Adrenal gland (tissue), 12 donors: ENCODE measurements around the gene CIB4. TPM values are rescaled to one million over a fixed set of nuclear protein-coding genes. Genes with fewer than 3 reads are reported as not detected.

ENCODE experiments used
- DNase-seq, 7 donors: peaks; one replicate each; pipeline ENCODE4 v3.0.0-alpha.2; 2019 to 2020
- H3K27ac ChIP-seq, 5 donors: fragments of 200-600 bp; sonication (generic) in 4 of 5; 1 replicate in 3 of 5; 2 replicates in 2 of 5; pipeline versions ENCODE4 v1.5.1 to v1.8.0; 2016 to 2020; ENCODE audit warnings: mild to moderate bottlenecking in 1 of 5
- H3K27me3 ChIP-seq: fragments of 200-600 bp; 2 replicates; pipeline ENCODE4 v1.8.0; 2021
- H3K36me3 ChIP-seq, 2 donors: fragments of 200-600 bp; replicated peaks in 1 of 2; 1 replicate in 1 of 2; 2 replicates in 1 of 2; pipeline versions ENCODE4 v1.5.1 to v1.8.0; 2018 to 2022
- H3K4me1 ChIP-seq, 2 donors: fragments of 200-600 bp; replicated peaks in 1 of 2; 1 replicate in 1 of 2; 2 replicates in 1 of 2; pipeline versions ENCODE4 v1.5.1 to v1.8.0; 2018 to 2021
- H3K4me3 ChIP-seq, 4 donors: fragments of 200-600 bp; sonication (generic) in 3 of 4; one replicate each; pipeline ENCODE4 v1.5.1; 2016 to 2018
- H3K9me3 ChIP-seq, 3 donors: fragments of 200-600 bp; sonication (generic) in 1 of 3; replicated peaks in 1 of 3; 1 replicate in 2 of 3; 2 replicates in 1 of 3; pipeline versions ENCODE4 v1.5.1 to v1.8.0; 2016 to 2021
- CTCF ChIP-seq, 6 experiments: fragments of 450-650 bp in 4 of 6; fragments of 200-600 bp in 2 of 6; sonication (generic) in 1 of 6; IDR thresholded peaks; 1 replicate in 5 of 6; 2 replicates in 1 of 6; pipeline versions ENCODE4 v1.5.1 to v1.8.0; 2016 to 2021; ENCODE audit warnings: antibody characterized with exemption in 6 of 6, mild to moderate bottlenecking in 2 of 6, moderate library complexity in 1 of 6
- POLR2A ChIP-seq, 2 donors: fragments of 450-650 bp; IDR thresholded peaks; one replicate each; pipeline ENCODE4 v1.6.1; 2017; ENCODE audit warnings: antibody characterized with exemption in 2 of 2, mild to moderate bottlenecking in 2 of 2, moderate library complexity in 1 of 2
- WGBS, 4 donors: extraction: QIAGEN DNeasy Blood & Tissue Kit in 2 of 4; methylation state at CpG; one replicate each; pipeline versions ENCODE4 v1.1.5 to v1.1.7; 2013 to 2017; 5-methylcytosine and 5-hydroxymethylcytosine counted together
- intact Hi-C, 2 donors: fragments of 100-400 bp; cut with DNase I; formaldehyde crosslinking; loops; one replicate each; pipeline versions ENCODE4 v1.14.1 to v1.15.0; 2022 to 2023
- polyA plus RNA-seq, 3 donors: library from polyadenylated mRNA; stranded (reverse); fragments of 200-250 nt in 2 of 3; fragments of 350-450 nt in 1 of 3; fragmentation: Illumina TruSeq in 1 of 3; extraction: RNeasy Lipid Tissue Mini Kit (QIAGEN cat#74804) in 1 of 3; gene quantifications; one replicate each; pipeline ENCODE4 v1.2.3, GENCODE V29; 2013 to 2014
- total RNA-seq, 9 donors: library from RNA; depleted of rRNA in 4 of 9; stranded (reverse); fragments of >200 nt in 4 of 9; fragments of 120-200 nt in 1 of 9; fragmentation: NEBNext Ultra II Directional in 1 of 9; extraction: Animal tissue kit (Norgen Biotek cat#: 25700) in 1 of 9; gene quantifications; one replicate each; pipeline versions ENCODE4 v1.1.0 to v1.2.4, GENCODE V29; 2013 to 2023
- donor health status: healthy with polysubstance abuse.
- donor health status: Bipolar disorder and iron deficiency.
- donor health status: DM: yes; HTN: yes; CAD: no.
- donor health status: DM: no; HTN: no; CAD: no.
- donor health status: DM: no; HTN: no; CAD: no.
- donor health status: DM: yes; HTN: yes; CAD: no.

CIB4 gene
- total and polyA plus RNA-seq, 12 donors = 2.2 to 10.1 (median 3.5) TPM; not detected in 2

GRCh38 chr2:26559044-26559405 lies 82.1 kb downstream of the CIB4 start:
- Histone ChIP-seq H3K4me1 (peaks cover 0 to 8% of the 10 kb centered on the region in 2 donors), H3K27me3 (peaks cover 23% of the 10 kb centered on the region), H3K36me3 (no peaks in the 10 kb centered on the region), H3K9me3 (no peaks in the 10 kb centered on the region), H3K4me3 (no peak overlapping the region), H3K27ac (no peak overlapping the region)
- 81 to 88% (median 86%) methylated on average over 1 to 3 of the region's 3 CpGs; no CpG with 5 or more reads in 1 of the 4 donors for WGBS, 4 donors
- intact Hi-C loops = no loop called here
- no peak for DNase-seq
- TF ChIP-seq POLR2A (IDR thresholded peaks at IDR 0.05) (no peak), CTCF (IDR thresholded peaks at IDR 0.05) (no peak)

GRCh38 chr2:26558271-26559043 lies 82.7 kb downstream of the CIB4 start:
- DNase-seq = no peak
- WGBS, 4 donors = 12 to 54% (median 37%) methylated on average over 8 to 27 of the region's 27 CpGs
- H3K36me3 ChIP-seq = no peaks in the 10 kb centered on the region
- TF ChIP-seq CTCF (IDR thresholded peaks at IDR 0.05) = no peak
- TF ChIP-seq POLR2A (IDR thresholded peaks at IDR 0.05) = no peak
- peaks cover 0 to 8% of the 10 kb centered on the region in 2 donors for H3K4me1 ChIP-seq
- peaks cover 23% of the 10 kb centered on the region for H3K27me3 ChIP-seq
- H3K27ac ChIP-seq = no peak overlapping the region
- H3K4me3 ChIP-seq = no peak overlapping the region
- no peaks in the 10 kb centered on the region for H3K9me3 ChIP-seq
- intact Hi-C loops = no loop called here

- intact Hi-C loops = no loop called here
- 77 to 89% (median 85%) methylated on average over 10 to 12 of the region's 12 CpGs for WGBS, 4 donors
These were observed 83.8 kb downstream of the CIB4 start for GRCh38 chr2:26557244-26557925.

More at GRCh38 chr2:26557244-26557925, 83.8 kb downstream of the CIB4 start:
- TF ChIP-seq POLR2A (IDR thresholded peaks at IDR 0.05) = no peak
- no peak for TF ChIP-seq CTCF (IDR thresholded peaks at IDR 0.05)
- DNase-seq = no peak
- H3K9me3 ChIP-seq = no peaks in the 10 kb centered on the region
- H3K27ac ChIP-seq = no peak overlapping the region
- H3K36me3 ChIP-seq = no peaks in the 10 kb centered on the region
- H3K4me1 ChIP-seq = peaks cover 0 to 4% of the 10 kb centered on the region in 2 donors
- no peak overlapping the region for H3K4me3 ChIP-seq
- peaks cover 14% of the 10 kb centered on the region for H3K27me3 ChIP-seq
